H9 (cell line): ENCODE results near the gene PPM1N. TPM values are rescaled to one million over a fixed set of nuclear protein-coding genes. Genes with fewer than 3 reads are reported as not detected.

ENCODE experiments used
- DNase-seq: peaks from one replicate; pipeline ENCODE4 v3.0.0-alpha.2; 2017
- H2AFZ ChIP-seq: one replicate; pipeline ENCODE4 v1.6.1; 2013; ENCODE audit warnings: mild to moderate bottlenecking, low read length, control low read depth, moderate library complexity
- H2AK5ac ChIP-seq: 2 replicates; pipeline ENCODE4 v1.6.1; 2013; ENCODE audit warnings: low read length, control low read depth, mixed read lengths; ENCODE audit not compliant: insufficient read length
- H2BK120ac ChIP-seq: one replicate; pipeline ENCODE4 v1.6.1; 2013; ENCODE audit warnings: low read depth, mild to moderate bottlenecking, low read length, control low read depth, inconsistent platforms; ENCODE audit not compliant: poor library complexity, severe bottlenecking
- H2BK12ac ChIP-seq: 2 replicates; pipeline ENCODE4 v1.6.1; 2013; ENCODE audit warnings: low read length, control low read depth, mixed read lengths, low read depth; ENCODE audit not compliant: insufficient read length
- H2BK15ac ChIP-seq: 2 replicates; pipeline ENCODE4 v1.6.1; 2013; ENCODE audit warnings: low read depth, low read length, control low read depth
- H2BK20ac ChIP-seq: one replicate; pipeline ENCODE4 v1.6.1; 2013; ENCODE audit warnings: low read depth, mild to moderate bottlenecking, low read length, control low read depth, inconsistent platforms; ENCODE audit not compliant: poor library complexity, severe bottlenecking
- H2BK5ac ChIP-seq: 2 replicates; pipeline ENCODE4 v1.6.1; 2013; ENCODE audit warnings: low read length, control low read depth, mixed read lengths; ENCODE audit not compliant: insufficient read length
- H3K14ac ChIP-seq: 2 replicates; pipeline ENCODE4 v1.6.1; 2013; ENCODE audit warnings: low read length, control low read depth; ENCODE audit not compliant: insufficient read depth
- H3K18ac ChIP-seq: 2 replicates; pipeline ENCODE4 v1.6.1; 2013; ENCODE audit warnings: low read depth, mild to moderate bottlenecking, mixed read lengths, low read length, control low read depth; ENCODE audit not compliant: insufficient read length
- H3K23ac ChIP-seq: 2 replicates; pipeline ENCODE4 v1.6.1; 2013; ENCODE audit warnings: low read length, control low read depth, mixed read lengths, low read depth; ENCODE audit not compliant: insufficient read length
- H3K23me2 ChIP-seq: 2 replicates; pipeline ENCODE4 v1.6.1; 2013; ENCODE audit warnings: low read depth, mild to moderate bottlenecking, mixed read lengths, low read length, control low read depth; ENCODE audit not compliant: insufficient read length, poor library complexity, severe bottlenecking
- H3K27ac ChIP-seq: 2 replicates; pipeline ENCODE4 v1.5.1; 2013; ENCODE audit warnings: low read length, control low read depth, mixed read lengths, low read depth; ENCODE audit not compliant: insufficient read length
- H3K27me3 ChIP-seq: 2 replicates; pipeline ENCODE4 v1.6.1; 2013; ENCODE audit warnings: low read length, control low read depth, inconsistent platforms; ENCODE audit not compliant: insufficient read depth
- H3K4ac ChIP-seq: 2 replicates; pipeline ENCODE4 v1.6.1; 2013; ENCODE audit warnings: low read depth, mild to moderate bottlenecking, control low read depth, inconsistent platforms, low read length, moderate library complexity
- H3K4me1 ChIP-seq: 2 replicates; pipeline ENCODE4 v1.6.1; 2013; ENCODE audit warnings: low read length, control low read depth, inconsistent platforms; ENCODE audit not compliant: insufficient read depth
- H3K4me2 ChIP-seq: 2 replicates; pipeline ENCODE4 v1.6.1; 2013; ENCODE audit warnings: low read length, control low read depth, mixed read lengths; ENCODE audit not compliant: insufficient read length, insufficient read depth
- H3K56ac ChIP-seq: 2 replicates; pipeline ENCODE4 v1.6.1; 2013; ENCODE audit warnings: low read depth, mild to moderate bottlenecking, mixed read lengths, low read length, control low read depth; ENCODE audit not compliant: insufficient read length
- H3K79me1 ChIP-seq: 2 replicates; pipeline ENCODE4 v1.6.1; 2013; ENCODE audit warnings: low read depth, mild to moderate bottlenecking, moderate library complexity, low read length, control low read depth, inconsistent platforms; ENCODE audit not compliant: insufficient read depth, poor library complexity, severe bottlenecking
- H3K79me2 ChIP-seq: 2 replicates; pipeline ENCODE4 v1.6.1; 2013; ENCODE audit warnings: low read length, control low read depth, inconsistent platforms; ENCODE audit not compliant: insufficient read depth
- H3K9ac ChIP-seq: 2 replicates; pipeline ENCODE4 v1.6.1; 2013; ENCODE audit warnings: low read length, control low read depth, mixed read lengths; ENCODE audit not compliant: insufficient read length; ENCODE audit errors: extremely low read depth
- H3K9me3 ChIP-seq: one replicate; pipeline ENCODE4 v1.6.1; 2013; ENCODE audit warnings: low read depth, low read length, inconsistent platforms; ENCODE audit not compliant: control insufficient read depth
- H3T11ph ChIP-seq: one replicate; pipeline ENCODE4 v1.6.1; 2013; ENCODE audit warnings: mild to moderate bottlenecking, low read length, control low read depth, inconsistent platforms
- H4K20me1 ChIP-seq: one replicate; pipeline ENCODE4 v1.6.1; 2013; ENCODE audit not compliant: control insufficient read depth, insufficient read length, insufficient read depth
- H4K5ac ChIP-seq: 2 replicates; pipeline ENCODE4 v1.6.1; 2013; ENCODE audit warnings: low read depth, mild to moderate bottlenecking, mixed read lengths, low read length, control low read depth; ENCODE audit not compliant: insufficient read length
- H4K8ac ChIP-seq: replicated peaks from 2 replicates; pipeline ENCODE4 v1.6.1; 2013; ENCODE audit warnings: low read length, control low read depth, mixed read lengths, low read depth; ENCODE audit not compliant: insufficient read length
- H4K91ac ChIP-seq: 2 replicates; pipeline ENCODE4 v1.6.1; 2013; ENCODE audit warnings: low read depth, mild to moderate bottlenecking, moderate library complexity, mixed read lengths, low read length, control low read depth; ENCODE audit not compliant: insufficient read length
- H3K27ac Mint-ChIP-seq, 3 experiments: 2 replicates in 2 of 3; 3 replicates in 1 of 3; pipeline ENCODE4 v1.8.0; 2020 to 2021; ENCODE audit warnings: mixed read lengths in 3 of 3, mild to moderate bottlenecking in 1 of 3, moderate library complexity in 1 of 3
- H3K27me3 Mint-ChIP-seq: 2 replicates; pipeline ENCODE4 v1.8.0; 2021; ENCODE audit warnings: low read depth, mild to moderate bottlenecking, moderate library complexity, mixed read lengths
- H3K36me3 Mint-ChIP-seq, 3 experiments: 2 replicates in 2 of 3; 3 replicates in 1 of 3; pipeline ENCODE4 v1.8.0; 2020 to 2021; ENCODE audit warnings: low read depth in 3 of 3, mixed read lengths in 3 of 3; ENCODE audit not compliant: insufficient read depth in 1 of 3
- H3K4me1 Mint-ChIP-seq, 2 experiments: 2 replicates each; pipeline ENCODE4 v1.8.0; 2020; ENCODE audit warnings: mixed read lengths in 2 of 2
- H3K4me3 Mint-ChIP-seq, 2 experiments: 2 replicates in 1 of 2; 3 replicates in 1 of 2; pipeline ENCODE4 v1.8.0; 2020 to 2021; ENCODE audit warnings: mild to moderate bottlenecking in 2 of 2, mixed read lengths in 2 of 2, moderate library complexity in 1 of 2
- H3K9me3 Mint-ChIP-seq, 2 experiments: 2 replicates in 1 of 2; 3 replicates in 1 of 2; pipeline ENCODE4 v1.8.0; 2020; ENCODE audit warnings: mild to moderate bottlenecking in 2 of 2, mixed read lengths in 2 of 2, moderate library complexity in 1 of 2
- WGBS: extraction: QIAGEN DNeasy Blood & Tissue Kit; methylation state at CpG from one replicate; pipeline ENCODE4 v1.1.7; 2013; ENCODE audit warnings: missing lambda C conversion rate, low lambda C conversion rate, mixed read lengths; ENCODE audit not compliant: insufficient read length; ENCODE audit errors: extremely low coverage; 5-methylcytosine and 5-hydroxymethylcytosine counted together
- total RNA-seq: library from RNA; stranded (reverse); gene quantifications from 2 replicates; pipeline ENCODE4 v1.2.1, GENCODE V29; 2021
- TF ChIP-seq, protein P1 (sequence below): fragments of 200-600 bp; sonication (generic); conservative IDR thresholded peaks from 3 replicates; pipeline ENCODE4 v1.8.0; 2021; ENCODE audit warnings: antibody characterized with exemption, mild to moderate bottlenecking

PPM1N gene
- total RNA-seq, 1 experiment from 2014 or later: 7.7 TPM

DNA sequence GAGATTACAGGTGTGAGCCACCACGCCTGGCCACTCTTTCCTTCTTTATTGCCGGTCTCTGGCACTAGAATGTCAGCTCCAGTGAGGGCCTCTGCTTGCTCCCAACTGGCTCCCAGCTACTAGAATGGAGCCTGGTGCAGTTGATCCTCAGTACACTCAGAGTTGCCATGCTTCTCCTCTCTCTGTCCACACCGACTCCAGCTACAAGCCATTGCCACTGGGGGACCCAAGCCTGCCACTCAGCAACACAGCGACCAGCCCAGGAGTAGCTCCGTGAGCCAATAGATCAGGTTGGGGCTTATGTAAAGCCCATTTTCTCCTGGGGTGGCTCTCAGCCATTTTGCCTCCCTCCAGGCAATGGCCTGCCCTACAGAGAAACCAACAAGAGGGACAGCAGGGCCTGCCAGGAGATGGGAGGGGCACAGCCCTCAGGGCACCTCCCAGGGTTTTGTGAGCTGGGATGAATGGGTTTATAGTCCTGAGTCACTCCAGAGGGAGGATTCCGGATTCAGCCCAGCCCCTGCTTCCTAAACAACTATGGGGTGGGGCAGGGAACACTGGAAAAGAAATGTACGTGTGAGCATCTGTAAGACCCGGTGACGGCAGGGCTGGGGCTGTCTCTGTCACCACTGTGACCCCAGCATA is 49.8 kb downstream of the PPM1N start:
- Histone ChIP-seq H2BK12ac (no peak overlapping the region), H3K9me3 (no peaks in the 10 kb centered on the region), H3K27me3 (no peaks in the 10 kb centered on the region), H3K14ac (no peak overlapping the region), H3K27ac (no peak overlapping the region), H2BK120ac (no peak overlapping the region), H2AFZ (no peak overlapping the region), H3K18ac (no peak overlapping the region), H3K56ac (no peak overlapping the region), H3K4me1 (no peaks in the 10 kb centered on the region), H4K91ac (no peak overlapping the region), H3K23me2 (no peaks in the 10 kb centered on the region), H3K4me2 (no peak overlapping the region), H2AK5ac (no peak overlapping the region), H3K79me2 (no peaks in the 10 kb centered on the region), H3T11ph (no peak overlapping the region), H4K20me1 (no peaks in the 10 kb centered on the region), H3K79me1 (no peaks in the 10 kb centered on the region), H3K23ac (no peak overlapping the region), H3K4ac (no peak overlapping the region), H2BK15ac (no peak overlapping the region), H2BK20ac (no peak overlapping the region), H2BK5ac (no peak overlapping the region), H3K9ac (no peak overlapping the region), H4K8ac (no peak overlapping the region), H4K5ac (no peak overlapping the region)
- H3K36me3 Mint-ChIP-seq: peaks cover 0 to 4% (median 0%) of the 10 kb centered on the region in 3 experiments; a peak in 3 of 7 replicates
- peaks cover 14 to 17% of the 10 kb centered on the region in 2 experiments for H3K4me1 Mint-ChIP-seq
- DNase-seq: peak; percentile 44
- H3K4me3 Mint-ChIP-seq: no peak overlapping the region
- H3K9me3 Mint-ChIP-seq: no peaks in the 10 kb centered on the region
- TF ChIP-seq, protein P1, sequence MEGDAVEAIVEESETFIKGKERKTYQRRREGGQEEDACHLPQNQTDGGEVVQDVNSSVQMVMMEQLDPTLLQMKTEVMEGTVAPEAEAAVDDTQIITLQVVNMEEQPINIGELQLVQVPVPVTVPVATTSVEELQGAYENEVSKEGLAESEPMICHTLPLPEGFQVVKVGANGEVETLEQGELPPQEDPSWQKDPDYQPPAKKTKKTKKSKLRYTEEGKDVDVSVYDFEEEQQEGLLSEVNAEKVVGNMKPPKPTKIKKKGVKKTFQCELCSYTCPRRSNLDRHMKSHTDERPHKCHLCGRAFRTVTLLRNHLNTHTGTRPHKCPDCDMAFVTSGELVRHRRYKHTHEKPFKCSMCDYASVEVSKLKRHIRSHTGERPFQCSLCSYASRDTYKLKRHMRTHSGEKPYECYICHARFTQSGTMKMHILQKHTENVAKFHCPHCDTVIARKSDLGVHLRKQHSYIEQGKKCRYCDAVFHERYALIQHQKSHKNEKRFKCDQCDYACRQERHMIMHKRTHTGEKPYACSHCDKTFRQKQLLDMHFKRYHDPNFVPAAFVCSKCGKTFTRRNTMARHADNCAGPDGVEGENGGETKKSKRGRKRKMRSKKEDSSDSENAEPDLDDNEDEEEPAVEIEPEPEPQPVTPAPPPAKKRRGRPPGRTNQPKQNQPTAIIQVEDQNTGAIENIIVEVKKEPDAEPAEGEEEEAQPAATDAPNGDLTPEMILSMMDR: no peak
- no CpG with 5 or more reads among the region's 9 CpGs for WGBS
- H3K27ac Mint-ChIP-seq: peak overlapping the region in 2 of 3 experiments; percentile 79 to 84; a peak in 2 of 7 replicates
- no peaks in the 10 kb centered on the region; the same call in 1 of the 2 replicates for H3K27me3 Mint-ChIP-seq

Other genes starting within 250 kb of the PPM1N start
- 44.7 and 46.8 TPM in 2 replicates for gene MARK4, start 247.2 kb upstream of the PPM1N start, total RNA-seq
- 0.13 TPM in 1 of 2 replicates, not detected in the other for gene CKM, start 175.6 kb upstream of the PPM1N start, total RNA-seq
- gene KLC3, start 157.7 kb upstream of the PPM1N start, total RNA-seq: 3.8 and 4.8 TPM in 2 replicates
- gene ERCC2, start 127.9 kb upstream of the PPM1N start, total RNA-seq: 94.4 and 98.7 TPM in 2 replicates
- gene PPP1R13L, start 93.4 kb upstream of the PPM1N start, total RNA-seq: 40.4 and 42.6 TPM in 2 replicates
- 43.4 and 48.7 TPM in 2 replicates for gene POLR1G, start 91.8 kb upstream of the PPM1N start, total RNA-seq
- 62.4 and 66.7 TPM in 2 replicates for gene ERCC1, start 74.5 kb upstream of the PPM1N start, total RNA-seq
- 1.7 and 2.5 TPM in 2 replicates for gene FOSB, start 30.4 kb upstream of the PPM1N start, total RNA-seq
- 18.9 and 20.1 TPM in 2 replicates for gene RTN2, start 1.4 kb upstream of the PPM1N start, total RNA-seq
- 157 and 162 TPM in 2 replicates for gene VASP, start 9.0 kb downstream of the PPM1N start, total RNA-seq
- 13.0 and 14.7 TPM in 2 replicates for gene OPA3, start 86.4 kb downstream of the PPM1N start, total RNA-seq
- gene GPR4, start 103.8 kb downstream of the PPM1N start, total RNA-seq: 0.07 TPM in 1 of 2 replicates, not detected in the other
- gene EML2, start 141.0 kb downstream of the PPM1N start, total RNA-seq: 19.1 and 22.6 TPM in 2 replicates
- gene GIPR, start 169.8 kb downstream of the PPM1N start, total RNA-seq: 0.55 and 0.61 TPM in 2 replicates
- 793 and 808 TPM in 2 replicates for gene SNRPD2, start 193.5 kb downstream of the PPM1N start, total RNA-seq
- 13.7 and 14.1 TPM in 2 replicates for gene QPCTL, start 194.2 kb downstream of the PPM1N start, total RNA-seq
- gene FBXO46, start 232.5 kb downstream of the PPM1N start, total RNA-seq: 43.6 and 43.9 TPM in 2 replicates
- 0.07 TPM in 1 of 2 replicates, not detected in the other for gene MEIOSIN, start 235.0 kb downstream of the PPM1N start, total RNA-seq